HS-27A (cell line): ENCODE results near the gene SCGB1C2.
"Not testable (repeated sequence)": the region's sequence is repeated elsewhere in the genome, so short reads cannot be mapped to it uniquely, and the experiment has no call there.

Experiments
- DNase-seq: peaks from one replicate; pipeline ENCODE4 v3.0.0-alpha.2; 2012; ENCODE audit warnings: low read depth, missing footprints

The SCGB1C2 gene

DNA sequence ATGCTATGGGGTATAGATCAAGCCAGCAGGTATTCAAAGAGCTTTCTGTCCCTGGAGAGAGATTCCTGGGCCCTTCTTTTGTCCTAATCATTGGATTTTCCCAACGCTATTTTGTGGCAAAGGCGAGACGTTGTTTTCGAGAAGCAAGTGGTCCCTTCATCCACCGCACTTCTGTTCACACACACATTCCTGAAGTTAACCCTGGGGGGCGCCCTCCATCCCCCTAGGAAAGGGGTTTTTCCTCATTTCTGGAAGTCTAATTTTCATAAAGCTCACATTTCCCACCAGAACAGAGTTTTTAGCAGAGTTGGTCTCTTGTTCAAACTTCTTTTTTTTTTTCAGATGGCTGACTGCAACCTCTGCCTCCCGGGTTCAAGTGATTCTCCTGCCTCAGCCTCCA lies 11.9 kb downstream of the SCGB1C2 start:
- no peak for DNase-seq

DNA sequence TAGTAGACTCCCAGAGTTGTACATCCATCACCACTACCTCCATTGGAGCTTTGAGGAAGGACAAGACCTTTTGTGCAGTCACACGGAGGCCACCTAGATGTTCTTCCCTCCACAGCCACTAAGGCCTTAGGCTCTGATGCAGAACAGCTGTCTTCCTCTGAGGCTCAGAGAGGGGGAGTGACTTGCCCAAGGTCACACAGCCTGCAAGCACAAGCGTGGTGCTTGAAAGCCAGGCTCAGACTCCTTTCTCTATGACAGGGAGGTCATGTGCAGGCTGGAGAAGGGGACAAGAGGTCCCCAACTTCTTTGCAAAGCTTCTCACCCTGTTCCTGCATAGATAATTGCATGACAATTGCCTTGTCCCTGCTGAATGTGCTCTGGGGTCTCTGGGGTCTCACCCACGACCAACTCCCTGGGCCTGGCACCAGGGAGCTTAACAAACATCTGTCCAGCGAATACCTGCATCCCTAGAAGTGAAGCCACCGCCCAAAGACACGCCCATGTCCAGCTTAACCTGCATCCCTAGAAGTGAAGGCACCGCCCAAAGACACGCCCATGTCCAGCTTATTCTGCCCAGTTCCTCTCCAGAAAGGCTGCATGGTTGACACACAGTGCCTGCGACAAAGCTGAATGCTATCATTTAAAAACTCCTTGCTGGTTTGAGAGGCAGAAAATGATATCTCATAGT lies 12.7 kb downstream of the SCGB1C2 start:
- DNase-seq: no peak

DNA sequence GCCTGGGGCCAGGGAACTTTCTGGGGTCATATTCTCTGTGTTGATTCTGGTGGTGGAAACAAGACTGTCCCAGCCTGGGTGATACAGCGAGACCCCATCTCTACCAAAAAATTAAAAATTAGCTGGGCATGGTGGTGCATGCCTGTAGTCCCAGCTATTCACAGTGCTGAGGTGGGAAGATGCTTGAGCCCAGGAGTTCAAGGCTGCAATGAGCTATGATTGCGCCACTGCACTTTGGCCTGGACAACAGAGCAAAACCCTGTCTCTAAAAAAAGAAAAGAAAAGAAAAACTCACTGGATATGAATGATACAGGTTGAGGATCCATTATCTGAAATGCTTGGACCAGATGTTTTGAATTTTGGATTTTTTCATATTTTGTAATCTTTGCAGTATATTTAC lies 13.6 kb downstream of the SCGB1C2 start:
- no peak for DNase-seq

DNA sequence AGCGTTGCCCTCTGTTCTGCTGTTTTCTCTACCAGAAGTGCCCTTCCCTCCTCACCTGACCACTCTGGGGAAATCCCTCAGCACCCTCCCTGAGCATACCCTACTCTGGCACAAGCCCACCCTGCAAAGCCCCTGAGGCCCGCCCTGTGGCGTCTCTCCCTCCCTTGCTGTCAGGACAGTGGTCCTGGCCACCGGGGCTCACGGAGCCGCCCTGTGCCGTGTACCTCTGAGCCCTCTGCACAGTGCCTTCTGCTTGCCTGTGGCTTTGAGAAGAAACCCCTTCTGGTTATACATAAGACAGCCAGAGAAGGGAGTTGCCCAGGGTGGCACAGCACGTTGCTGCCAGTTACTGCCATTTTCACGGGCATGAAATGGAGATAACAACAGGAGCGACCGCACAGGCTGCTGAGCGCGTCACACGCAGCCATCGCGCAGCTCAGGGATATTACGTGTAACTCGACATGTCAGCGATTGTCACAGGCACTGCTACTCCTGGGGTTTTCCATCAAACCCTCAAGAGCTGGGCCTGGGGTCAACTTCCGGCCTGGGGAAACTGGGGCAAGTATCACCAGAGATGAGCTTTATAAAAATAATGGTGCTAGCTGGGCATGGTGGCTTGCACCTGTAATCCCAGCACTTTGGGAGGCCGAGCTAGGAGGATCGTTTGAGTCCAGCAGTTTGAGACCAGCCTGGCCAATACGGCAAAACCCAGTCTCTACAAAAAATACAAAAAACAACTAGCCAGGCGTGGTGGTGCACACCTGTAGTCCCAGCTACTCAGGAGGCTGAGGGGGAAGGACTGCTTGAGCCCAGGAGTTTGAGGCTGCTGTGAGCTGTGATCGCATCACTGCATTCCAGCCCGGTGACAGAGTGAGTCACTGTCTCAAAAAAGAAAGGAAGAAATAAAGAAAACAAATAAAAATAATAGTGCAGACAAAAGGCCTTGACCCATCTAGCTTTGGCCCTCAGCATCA lies 14.8 kb downstream of the SCGB1C2 start:
- no peak for DNase-seq

DNA sequence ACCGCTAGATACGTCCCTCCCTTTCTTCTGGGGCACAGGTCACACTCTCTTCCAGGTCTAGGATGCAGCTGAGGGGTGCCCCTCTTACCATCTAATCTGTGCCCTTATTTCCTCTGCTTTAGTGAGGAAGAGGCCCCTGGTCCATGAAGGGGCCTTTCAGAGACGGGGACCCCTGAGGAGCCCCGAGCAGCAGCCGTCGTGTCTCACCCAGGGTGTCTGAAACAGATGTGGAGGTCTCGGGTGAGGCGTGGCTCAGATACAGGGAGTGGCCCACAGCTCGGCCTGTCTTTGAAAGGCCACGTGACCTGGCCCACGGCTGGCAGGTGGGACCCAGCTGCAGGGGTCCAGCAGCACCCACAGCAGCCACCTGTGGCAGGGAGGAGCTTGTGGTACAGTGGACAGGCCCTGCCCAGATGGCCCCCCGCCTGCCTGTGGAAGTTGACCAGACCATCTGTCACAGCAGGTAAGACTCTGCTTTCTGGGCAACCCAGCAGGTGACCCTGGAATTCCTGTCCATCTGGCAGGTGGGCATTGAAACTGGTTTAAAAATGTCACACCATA lies 15.6 kb downstream of the SCGB1C2 start:
- no peak for DNase-seq

DNA sequence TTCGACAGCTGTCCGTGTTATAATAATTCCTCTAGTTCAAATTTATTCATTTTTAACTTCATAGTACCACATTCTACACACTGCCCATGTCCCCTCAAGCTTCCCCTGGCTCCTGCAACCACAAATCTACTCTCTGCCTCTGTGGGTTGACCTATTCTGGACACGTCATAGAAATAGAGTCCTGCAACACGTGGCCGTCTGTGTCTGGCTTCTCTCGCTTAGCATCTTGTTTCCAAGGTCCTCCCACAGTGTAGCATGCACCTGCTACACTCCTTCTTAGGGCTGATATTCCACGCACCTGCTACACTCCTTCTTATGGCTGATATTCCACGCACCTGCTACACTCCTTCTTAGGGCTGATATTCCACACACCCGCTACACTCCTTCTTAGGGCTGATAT lies 16.5 kb downstream of the SCGB1C2 start:
- DNase-seq: no peak

DNA sequence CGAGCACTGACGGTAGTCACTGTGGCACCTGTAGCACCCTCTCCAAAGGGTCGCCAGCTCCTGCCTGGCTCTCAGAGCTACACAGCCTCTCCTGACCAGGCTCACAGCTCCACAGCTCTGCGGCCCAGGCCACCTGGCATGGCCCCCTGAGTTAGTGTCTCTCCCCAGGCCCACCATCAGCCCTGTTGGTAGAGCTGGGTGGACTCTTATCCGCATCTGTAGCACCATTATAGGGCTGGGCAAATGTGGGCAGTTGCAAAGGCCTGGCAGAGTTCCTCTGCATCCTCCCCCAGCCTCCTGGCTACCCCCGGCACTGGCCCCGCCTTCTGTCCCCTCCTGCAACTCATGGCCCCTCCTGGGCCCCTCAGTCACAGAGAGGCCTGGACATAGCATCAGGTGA lies 18.2 kb downstream of the SCGB1C2 start:
- DNase-seq: no peak

DNA sequence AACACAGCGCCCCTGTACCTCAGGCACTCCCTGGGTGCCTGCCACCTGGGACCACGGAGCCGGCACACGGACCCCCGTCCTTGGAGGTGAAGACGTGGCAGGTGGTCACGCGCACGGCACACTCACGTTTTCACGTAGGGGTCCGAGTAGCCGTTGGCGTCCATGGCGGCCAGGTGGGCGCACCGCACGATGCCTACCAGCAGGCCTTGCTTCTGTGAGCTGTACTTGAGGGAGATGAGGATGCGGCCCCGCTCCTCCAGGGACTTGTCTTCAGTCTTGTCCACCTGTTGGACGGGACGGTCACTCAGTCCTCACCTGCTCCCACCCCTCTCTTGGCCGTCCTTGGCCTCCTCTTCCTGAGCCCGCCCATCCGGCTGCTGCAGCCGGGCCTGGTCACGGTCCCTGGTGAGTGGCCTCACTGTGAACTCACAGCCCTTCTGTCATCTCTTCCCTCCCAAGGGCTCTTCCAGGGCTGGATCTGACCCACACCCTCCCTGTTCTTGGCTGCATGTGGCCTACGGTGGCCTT lies 18.8 kb downstream of the SCGB1C2 start:
- no peak for DNase-seq

DNA sequence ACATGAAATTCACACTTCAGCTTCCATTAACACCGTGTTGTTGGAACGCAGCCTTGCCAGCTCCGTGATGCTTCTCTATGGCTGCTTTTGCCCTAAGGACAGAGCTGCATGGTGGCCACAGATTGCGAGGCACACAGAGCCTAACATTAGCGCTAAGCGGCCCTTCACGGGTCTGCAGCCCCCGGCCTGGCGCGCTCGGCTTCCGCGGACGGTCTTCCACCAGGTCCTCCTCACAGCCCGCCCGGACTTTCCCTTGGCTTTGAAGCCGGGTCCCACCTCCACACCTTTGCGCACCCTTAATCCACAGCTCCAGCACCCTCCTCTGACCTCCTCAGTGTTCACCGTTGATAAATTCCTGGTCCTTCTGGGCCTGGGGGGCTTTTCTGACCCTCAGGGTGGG lies 19.6 kb downstream of the SCGB1C2 start:
- DNase-seq: no peak

DNA sequence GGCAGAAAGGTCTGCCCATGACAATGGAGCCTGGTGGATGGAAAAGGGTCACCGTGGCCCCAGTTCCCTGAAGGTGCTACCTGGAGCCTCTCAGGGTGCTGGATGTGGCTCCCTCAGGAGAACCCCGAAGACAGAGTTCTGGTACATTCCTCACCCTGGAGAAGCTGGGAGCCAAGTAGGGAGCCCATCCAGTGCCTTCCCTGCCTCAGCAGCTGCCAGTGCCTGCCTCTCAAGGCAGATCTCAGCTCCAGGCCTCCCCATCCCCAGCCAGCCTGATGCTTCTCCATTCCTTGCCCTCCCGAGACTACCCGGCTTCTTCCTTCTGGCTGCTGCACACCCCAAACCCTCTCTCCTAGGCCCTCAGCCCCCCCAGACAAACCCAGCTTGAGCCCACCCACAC lies 20.5 kb downstream of the SCGB1C2 start:
- DNase-seq: no peak

DNA sequence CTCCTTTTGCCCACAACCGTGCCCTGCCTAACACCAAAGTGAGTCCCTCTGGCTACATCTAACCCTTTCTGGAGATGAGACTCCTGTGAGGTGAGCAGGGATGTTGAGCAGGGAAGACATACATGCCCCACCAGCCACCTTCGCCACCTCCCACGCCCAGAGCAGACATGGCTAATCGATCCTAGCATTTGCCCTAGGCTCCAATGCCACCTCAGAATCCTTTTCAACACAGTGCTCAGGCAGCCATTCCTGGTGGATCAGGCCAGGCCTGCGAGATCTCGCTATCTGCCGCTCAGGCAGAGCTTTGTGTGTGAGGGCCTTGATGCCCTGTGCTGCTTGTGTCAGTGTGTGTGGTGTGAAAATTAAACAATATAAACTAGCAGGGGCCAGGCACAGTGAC lies 21.0 kb downstream of the SCGB1C2 start:
- no peak for DNase-seq

DNA sequence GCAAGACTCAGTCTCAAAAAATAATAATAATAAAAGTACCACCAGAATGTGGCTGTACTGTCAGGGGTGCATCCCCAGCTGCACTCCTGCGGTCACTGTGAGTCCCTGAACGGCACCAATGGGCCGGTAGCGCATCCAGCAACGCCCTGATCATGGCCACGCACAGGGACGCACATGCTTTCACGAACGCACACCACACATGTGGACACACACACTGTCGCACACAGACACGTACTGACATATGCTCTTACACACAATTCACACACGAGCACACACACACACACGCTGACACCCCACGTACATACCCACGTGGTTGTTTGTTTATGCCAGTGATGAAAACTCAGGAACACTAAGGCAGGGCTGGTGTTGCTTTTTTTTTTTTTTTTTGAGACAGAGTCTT lies 22.2 kb downstream of the SCGB1C2 start:
- DNase-seq: no peak

DNA sequence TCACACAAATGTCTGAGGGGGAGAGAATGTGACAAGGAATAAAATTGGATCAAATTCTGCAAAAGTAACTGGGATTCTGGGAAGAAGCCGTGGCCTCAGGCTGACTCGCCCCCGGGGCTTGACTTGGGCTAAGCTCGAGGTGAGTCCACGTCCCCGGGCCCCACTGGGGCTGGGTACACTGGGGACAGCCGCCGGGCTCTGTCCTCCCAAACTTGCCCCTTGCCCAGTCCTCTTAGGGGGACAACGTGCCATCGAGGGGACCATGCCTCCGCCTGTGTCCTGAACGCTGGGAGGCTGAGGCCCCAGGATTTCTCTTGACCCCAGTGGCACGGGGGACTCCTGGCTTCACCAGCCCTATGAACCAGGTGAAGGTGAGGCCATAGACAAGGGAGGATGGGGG lies 23.0 kb downstream of the SCGB1C2 start:
- DNase-seq: no peak

DNA sequence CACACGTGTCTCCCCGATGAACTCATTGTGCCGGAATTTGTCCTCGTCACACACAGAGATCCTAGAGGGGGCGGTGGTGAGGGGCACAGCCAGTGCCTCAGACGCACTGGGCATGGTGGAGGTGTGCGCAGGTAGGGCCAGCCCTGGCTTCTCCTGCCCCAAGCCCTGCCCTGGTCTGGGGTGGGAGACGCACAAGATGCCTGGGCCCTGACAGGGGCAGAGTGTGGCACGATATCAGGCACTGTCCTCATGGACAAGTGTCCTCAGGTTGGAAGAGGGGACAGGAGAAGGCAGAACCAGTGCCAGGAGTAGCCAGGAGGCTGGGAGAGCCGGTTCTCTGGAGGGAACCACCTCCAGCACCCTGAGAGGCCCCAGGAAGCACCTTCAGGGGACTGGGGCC lies 24.1 kb downstream of the SCGB1C2 start:
- no peak for DNase-seq

DNA sequence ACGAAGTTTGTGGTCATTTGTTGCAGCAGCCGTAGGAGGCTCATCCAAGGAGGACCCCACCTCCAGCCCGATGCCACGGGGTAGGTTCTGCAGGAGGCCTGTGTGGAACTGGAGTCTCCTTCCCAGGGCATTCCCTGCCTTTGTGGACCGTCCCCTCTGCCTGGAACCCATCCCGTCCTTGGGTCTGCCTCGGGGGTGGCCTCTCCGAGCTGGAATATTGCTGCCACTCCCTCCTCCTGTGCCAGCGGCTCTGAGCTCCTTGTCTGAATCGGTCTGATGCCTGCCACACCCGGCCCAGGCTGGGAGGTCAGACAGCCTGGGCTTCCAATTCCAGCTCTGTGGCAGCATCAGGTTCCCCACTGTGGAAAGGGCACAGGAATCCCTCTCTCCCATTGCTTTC lies 25.3 kb downstream of the SCGB1C2 start:
- no peak for DNase-seq

DNA sequence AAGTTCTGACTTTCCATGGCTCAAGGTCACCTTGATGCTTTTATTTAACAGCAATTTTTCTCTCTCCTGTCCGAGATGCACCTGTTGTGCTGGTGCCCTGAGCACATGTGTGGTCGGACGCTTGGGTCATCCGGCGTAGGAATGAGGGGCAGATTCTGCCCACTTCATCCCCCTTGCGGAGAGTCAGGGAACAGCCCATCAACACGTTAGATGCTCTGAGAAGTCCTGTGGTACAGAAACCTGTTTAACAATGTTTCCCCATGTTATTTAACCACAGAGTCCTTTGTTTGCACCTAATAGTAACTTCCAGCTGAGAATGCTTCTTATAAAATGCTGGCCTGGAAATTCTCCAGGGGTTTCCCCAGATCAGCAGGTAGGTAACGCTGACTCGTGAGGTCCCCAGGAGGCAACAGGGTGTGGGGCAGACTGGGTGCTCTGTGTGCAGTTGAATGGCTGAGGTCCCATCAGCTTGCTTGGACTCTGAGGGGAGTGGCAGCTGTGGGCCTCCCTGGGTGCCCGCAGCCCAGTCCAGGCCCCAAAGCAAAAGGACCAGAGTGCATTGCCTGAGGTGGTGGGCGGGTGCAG lies 26.2 kb downstream of the SCGB1C2 start:
- no peak for DNase-seq

DNA sequence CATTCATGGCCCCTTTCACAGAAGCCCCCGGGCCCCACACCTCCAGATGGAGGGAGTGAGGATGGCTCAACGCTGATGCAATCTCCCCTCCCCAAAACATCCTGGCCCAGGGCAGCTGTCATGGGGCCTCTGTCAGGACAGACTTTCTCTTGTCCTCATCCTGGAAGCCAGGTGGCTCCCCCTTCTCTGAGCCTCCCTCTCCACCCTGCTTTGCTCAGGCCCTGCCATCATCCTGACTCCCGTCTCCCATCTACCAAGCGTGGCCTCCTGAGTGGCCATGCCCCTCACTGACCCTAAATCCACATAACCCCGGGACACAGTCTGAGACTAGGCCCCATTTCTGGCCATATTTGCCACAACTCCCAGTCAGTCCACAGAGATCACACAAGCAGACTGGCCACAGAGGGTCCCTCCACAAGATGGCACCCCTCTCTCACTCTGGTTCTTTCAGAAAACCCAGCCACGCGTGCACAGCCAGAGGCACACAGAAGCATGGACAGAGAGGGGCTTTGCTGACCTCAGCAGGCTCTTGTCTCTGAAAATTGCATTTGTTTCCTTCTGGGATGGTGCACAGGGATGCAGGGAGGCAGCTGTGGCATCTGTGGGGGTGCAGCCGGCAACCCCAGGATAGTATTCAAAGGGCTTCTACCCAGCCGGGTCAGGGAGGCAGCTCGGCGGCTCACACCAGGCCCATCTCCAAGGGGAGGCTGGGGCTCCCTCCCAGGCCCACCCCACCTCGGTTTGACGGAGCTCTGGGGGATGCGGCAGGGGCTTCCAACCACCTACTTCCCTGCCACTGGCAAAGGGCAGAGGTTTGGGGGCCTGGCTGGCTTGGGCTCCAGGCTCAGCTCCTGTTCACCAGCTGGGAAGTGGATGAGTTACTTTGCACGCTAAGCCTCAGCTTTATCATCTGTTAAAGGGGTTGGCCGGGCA lies 27.2 kb downstream of the SCGB1C2 start:
- no peak for DNase-seq

DNA sequence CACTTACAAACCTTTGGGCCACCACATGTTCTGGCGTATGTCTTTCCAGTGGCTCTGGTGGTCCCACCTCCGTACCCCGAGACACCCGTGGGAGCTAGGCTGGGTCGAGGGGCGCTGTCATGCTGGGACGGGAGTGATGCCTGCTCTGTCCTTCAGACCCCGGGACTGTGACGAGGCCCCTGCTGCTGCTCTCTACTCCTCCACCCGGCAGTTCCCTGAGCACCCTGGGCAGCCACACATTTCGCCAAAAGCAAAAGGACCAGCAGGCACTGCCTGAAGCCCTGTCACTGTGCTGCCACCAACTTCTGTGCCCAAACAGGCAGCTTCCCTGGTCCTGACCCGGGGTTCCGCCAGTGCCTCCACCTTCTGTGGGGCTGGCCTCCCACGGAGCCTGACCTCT lies 28.6 kb downstream of the SCGB1C2 start:
- no peak for DNase-seq

DNA sequence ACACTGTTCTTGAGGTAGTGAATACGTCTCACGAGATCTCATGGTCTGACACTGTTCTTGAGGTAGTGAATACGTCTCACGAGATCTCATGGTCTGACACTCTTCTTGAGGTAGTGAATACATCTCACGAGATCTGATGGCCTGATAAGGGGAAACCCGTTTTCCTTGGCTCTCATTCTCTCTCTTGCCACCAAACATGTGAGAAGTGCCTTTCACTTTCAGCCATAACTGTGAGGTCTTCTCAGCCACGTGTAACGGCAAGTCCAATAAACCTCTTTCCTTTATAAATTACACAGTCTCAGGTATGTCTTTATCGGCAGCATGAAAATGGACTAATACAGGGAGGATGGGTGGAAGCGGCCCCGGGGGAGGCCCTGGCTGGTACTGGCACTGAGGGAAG lies 31.2 kb downstream of the SCGB1C2 start:
- DNase-seq: not testable (repeated sequence)

DNA sequence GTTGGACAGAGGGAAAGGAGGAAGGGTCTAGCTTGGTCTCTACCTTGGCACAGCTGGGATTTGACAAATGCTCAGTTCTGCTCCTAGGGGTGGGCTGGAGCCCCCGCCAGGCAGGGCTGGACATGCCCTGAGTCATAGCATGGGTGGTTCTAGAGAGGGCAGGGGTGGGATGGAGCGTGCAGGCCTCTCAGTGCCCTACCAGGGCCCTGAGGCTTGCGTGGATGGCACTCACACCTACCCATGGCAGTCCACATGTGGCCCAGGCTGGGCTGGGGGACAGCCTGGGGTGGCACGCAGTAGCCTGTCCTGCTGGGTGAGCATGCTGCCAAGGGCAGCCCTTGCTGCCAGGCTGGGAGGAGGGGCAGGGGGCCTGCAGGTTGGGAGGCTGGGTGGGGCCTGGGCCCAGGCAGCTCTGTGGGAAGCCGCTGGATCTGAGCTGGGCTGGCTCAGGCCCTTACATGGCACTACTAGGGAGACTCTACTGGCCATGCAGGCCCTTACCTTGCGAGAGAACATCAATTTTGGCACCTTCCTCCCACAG lies 32.8 kb downstream of the SCGB1C2 start:
- no peak for DNase-seq

DNA sequence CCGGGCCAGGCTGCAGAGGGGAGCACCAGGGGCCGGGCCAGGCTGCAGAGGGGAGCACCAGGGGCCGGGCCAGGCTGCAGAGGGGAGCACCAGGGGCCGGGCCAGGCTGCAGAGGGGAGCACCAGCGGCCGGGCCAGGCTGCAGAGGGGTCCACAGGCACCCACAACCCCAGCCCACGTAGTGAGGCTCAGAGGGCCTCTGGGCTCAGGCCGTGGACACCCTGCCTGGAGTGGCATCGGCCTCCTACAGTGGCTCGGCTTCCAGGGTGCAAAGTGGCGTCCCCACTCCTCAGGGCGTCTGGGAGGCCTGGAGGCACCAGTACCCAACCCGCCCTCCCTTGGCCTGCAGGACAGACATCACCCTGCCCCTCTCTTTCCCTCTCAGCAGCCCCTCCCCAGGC lies 34.5 kb downstream of the SCGB1C2 start:
- no peak for DNase-seq
